Measurements from ENCODE around the gene ANKRD36C.
"Not testable (repeated sequence)": the region's sequence is repeated elsewhere in the genome, so short reads cannot be mapped to it uniquely, and the experiment has no call there.

- TF ChIP-seq, protein P1, sequence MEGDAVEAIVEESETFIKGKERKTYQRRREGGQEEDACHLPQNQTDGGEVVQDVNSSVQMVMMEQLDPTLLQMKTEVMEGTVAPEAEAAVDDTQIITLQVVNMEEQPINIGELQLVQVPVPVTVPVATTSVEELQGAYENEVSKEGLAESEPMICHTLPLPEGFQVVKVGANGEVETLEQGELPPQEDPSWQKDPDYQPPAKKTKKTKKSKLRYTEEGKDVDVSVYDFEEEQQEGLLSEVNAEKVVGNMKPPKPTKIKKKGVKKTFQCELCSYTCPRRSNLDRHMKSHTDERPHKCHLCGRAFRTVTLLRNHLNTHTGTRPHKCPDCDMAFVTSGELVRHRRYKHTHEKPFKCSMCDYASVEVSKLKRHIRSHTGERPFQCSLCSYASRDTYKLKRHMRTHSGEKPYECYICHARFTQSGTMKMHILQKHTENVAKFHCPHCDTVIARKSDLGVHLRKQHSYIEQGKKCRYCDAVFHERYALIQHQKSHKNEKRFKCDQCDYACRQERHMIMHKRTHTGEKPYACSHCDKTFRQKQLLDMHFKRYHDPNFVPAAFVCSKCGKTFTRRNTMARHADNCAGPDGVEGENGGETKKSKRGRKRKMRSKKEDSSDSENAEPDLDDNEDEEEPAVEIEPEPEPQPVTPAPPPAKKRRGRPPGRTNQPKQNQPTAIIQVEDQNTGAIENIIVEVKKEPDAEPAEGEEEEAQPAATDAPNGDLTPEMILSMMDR (IDR thresholded peaks at IDR 0.05; ENCODE audit: low read depth, low read length), result not testable (repeated sequence)
- not testable (repeated sequence) for TF ChIP-seq EZH2phosphoT487 (IDR thresholded peaks at IDR 0.05; ENCODE audit: low read depth)
These were observed 42.4 kb upstream of the ANKRD36C start for GRCh38 chr2:96033997-96034396.
